ENCODE results near the gene GRM4.

- TF ChIP-seq, protein P1, sequence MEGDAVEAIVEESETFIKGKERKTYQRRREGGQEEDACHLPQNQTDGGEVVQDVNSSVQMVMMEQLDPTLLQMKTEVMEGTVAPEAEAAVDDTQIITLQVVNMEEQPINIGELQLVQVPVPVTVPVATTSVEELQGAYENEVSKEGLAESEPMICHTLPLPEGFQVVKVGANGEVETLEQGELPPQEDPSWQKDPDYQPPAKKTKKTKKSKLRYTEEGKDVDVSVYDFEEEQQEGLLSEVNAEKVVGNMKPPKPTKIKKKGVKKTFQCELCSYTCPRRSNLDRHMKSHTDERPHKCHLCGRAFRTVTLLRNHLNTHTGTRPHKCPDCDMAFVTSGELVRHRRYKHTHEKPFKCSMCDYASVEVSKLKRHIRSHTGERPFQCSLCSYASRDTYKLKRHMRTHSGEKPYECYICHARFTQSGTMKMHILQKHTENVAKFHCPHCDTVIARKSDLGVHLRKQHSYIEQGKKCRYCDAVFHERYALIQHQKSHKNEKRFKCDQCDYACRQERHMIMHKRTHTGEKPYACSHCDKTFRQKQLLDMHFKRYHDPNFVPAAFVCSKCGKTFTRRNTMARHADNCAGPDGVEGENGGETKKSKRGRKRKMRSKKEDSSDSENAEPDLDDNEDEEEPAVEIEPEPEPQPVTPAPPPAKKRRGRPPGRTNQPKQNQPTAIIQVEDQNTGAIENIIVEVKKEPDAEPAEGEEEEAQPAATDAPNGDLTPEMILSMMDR (IDR thresholded peaks at IDR 0.05; ENCODE audit: low read depth, low read length), result no peak
- TF ChIP-seq MAX (IDR thresholded peaks at IDR 0.05; ENCODE audit: low read depth, low read length) (no peak), POLR2A (IDR thresholded peaks at IDR 0.05; ENCODE audit: extremely low read depth, insufficient read length) (no peak)
Measured at GRCh38 chr6:34053721-34054120, 92.2 kb downstream of the GRM4 start.

Measured in NB4 (cell line).